ENCODE results near the gene ADAMTS12. TPM values are rescaled to one million over a fixed set of nuclear protein-coding genes. Genes with fewer than 3 reads are reported as not detected.
A peak's percentile ranks its signal among the peaks of the same experiment; 100 is the strongest.

ADAMTS12 gene
- total RNA-seq, 1 donor: 6.9 TPM

GRCh38 chr5:33938881-33939280 lies 47.1 kb upstream of the ADAMTS12 start:
- H2AFZ ChIP-seq (ENCODE audit: low read length): no peak overlapping the region
- H3K27me3 ChIP-seq (ENCODE audit: insufficient read depth, low read length): peaks cover 60% of the 10 kb centered on the region
- no peaks in the 10 kb centered on the region for H3K36me3 ChIP-seq (ENCODE audit: insufficient read depth, low read length)
- no peak overlapping the region for H3K4me3 ChIP-seq (ENCODE audit: insufficient read depth, low read length)
- H3K4me2 ChIP-seq (ENCODE audit: insufficient read depth, low read length): no peak overlapping the region
- H4K20me1 ChIP-seq (ENCODE audit: insufficient read depth, low read length): no peaks in the 10 kb centered on the region
- no peaks in the 10 kb centered on the region for H3K9me3 ChIP-seq (ENCODE audit: low read depth, low read length)
- H3K4me1 ChIP-seq (ENCODE audit: insufficient read depth, low read length): peaks cover 19% of the 10 kb centered on the region
- DNase-seq (ENCODE audit: insufficient read length, low spot score, missing footprints): peak; percentile 69
- no peak overlapping the region for H3K27ac ChIP-seq (ENCODE audit: low read depth, low read length)
- no peaks in the 10 kb centered on the region for H3K79me2 ChIP-seq (ENCODE audit: insufficient read depth, low read length)
- TF ChIP-seq, protein P1, sequence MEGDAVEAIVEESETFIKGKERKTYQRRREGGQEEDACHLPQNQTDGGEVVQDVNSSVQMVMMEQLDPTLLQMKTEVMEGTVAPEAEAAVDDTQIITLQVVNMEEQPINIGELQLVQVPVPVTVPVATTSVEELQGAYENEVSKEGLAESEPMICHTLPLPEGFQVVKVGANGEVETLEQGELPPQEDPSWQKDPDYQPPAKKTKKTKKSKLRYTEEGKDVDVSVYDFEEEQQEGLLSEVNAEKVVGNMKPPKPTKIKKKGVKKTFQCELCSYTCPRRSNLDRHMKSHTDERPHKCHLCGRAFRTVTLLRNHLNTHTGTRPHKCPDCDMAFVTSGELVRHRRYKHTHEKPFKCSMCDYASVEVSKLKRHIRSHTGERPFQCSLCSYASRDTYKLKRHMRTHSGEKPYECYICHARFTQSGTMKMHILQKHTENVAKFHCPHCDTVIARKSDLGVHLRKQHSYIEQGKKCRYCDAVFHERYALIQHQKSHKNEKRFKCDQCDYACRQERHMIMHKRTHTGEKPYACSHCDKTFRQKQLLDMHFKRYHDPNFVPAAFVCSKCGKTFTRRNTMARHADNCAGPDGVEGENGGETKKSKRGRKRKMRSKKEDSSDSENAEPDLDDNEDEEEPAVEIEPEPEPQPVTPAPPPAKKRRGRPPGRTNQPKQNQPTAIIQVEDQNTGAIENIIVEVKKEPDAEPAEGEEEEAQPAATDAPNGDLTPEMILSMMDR (IDR thresholded peaks at IDR 0.05; ENCODE audit: extremely low read depth, low read depth, low read length): no peak

GRCh38 chr5:33938507-33938796 lies 46.7 kb upstream of the ADAMTS12 start:
- Histone ChIP-seq H4K20me1 (ENCODE audit: insufficient read depth, low read length) (no peaks in the 10 kb centered on the region), H3K36me3 (ENCODE audit: insufficient read depth, low read length) (no peaks in the 10 kb centered on the region), H3K27ac (ENCODE audit: low read depth, low read length) (no peak overlapping the region), H3K27me3 (ENCODE audit: insufficient read depth, low read length) (peaks cover 59% of the 10 kb centered on the region), H3K4me3 (ENCODE audit: insufficient read depth, low read length) (no peak overlapping the region), H3K4me2 (ENCODE audit: insufficient read depth, low read length) (no peak overlapping the region), H3K79me2 (ENCODE audit: insufficient read depth, low read length) (no peaks in the 10 kb centered on the region), H3K9me3 (ENCODE audit: low read depth, low read length) (no peaks in the 10 kb centered on the region), H3K4me1 (ENCODE audit: insufficient read depth, low read length) (peaks cover 19% of the 10 kb centered on the region), H2AFZ (ENCODE audit: low read length) (no peak overlapping the region)
- DNase-seq (ENCODE audit: insufficient read length, low spot score, missing footprints): no peak
- TF ChIP-seq, protein P1 (IDR thresholded peaks at IDR 0.05; ENCODE audit: extremely low read depth, low read depth, low read length): no peak

- peaks cover 19% of the 10 kb centered on the region for H3K4me1 ChIP-seq (ENCODE audit: insufficient read depth, low read length)
- no peak overlapping the region for H3K27ac ChIP-seq (ENCODE audit: low read depth, low read length)
- no peaks in the 10 kb centered on the region for H3K79me2 ChIP-seq (ENCODE audit: insufficient read depth, low read length)
- peak; percentile 48 for DNase-seq (ENCODE audit: insufficient read length, low spot score, missing footprints)
- no peak overlapping the region for H3K4me2 ChIP-seq (ENCODE audit: insufficient read depth, low read length)
- no peak overlapping the region for H3K4me3 ChIP-seq (ENCODE audit: insufficient read depth, low read length)
- H3K27me3 ChIP-seq (ENCODE audit: insufficient read depth, low read length): peaks cover 57% of the 10 kb centered on the region
- H2AFZ ChIP-seq (ENCODE audit: low read length): no peak overlapping the region
- TF ChIP-seq, protein P1 (IDR thresholded peaks at IDR 0.05; ENCODE audit: extremely low read depth, low read depth, low read length): no peak
- no peaks in the 10 kb centered on the region for H4K20me1 ChIP-seq (ENCODE audit: insufficient read depth, low read length)
- no peaks in the 10 kb centered on the region for H3K36me3 ChIP-seq (ENCODE audit: insufficient read depth, low read length)
- H3K9me3 ChIP-seq (ENCODE audit: low read depth, low read length): no peaks in the 10 kb centered on the region
Measured at GRCh38 chr5:33937707-33938506, 46.1 kb upstream of the ADAMTS12 start.

GRCh38 chr5:33937017-33937706 lies 45.4 kb upstream of the ADAMTS12 start:
- Histone ChIP-seq H3K27ac (ENCODE audit: low read depth, low read length) (no peak overlapping the region), H3K9me3 (ENCODE audit: low read depth, low read length) (no peaks in the 10 kb centered on the region), H3K36me3 (ENCODE audit: insufficient read depth, low read length) (no peaks in the 10 kb centered on the region), H2AFZ (ENCODE audit: low read length) (no peak overlapping the region), H4K20me1 (ENCODE audit: insufficient read depth, low read length) (no peaks in the 10 kb centered on the region), H3K27me3 (ENCODE audit: insufficient read depth, low read length) (peaks cover 53% of the 10 kb centered on the region), H3K4me2 (ENCODE audit: insufficient read depth, low read length) (peak overlapping the region; percentile 93), H3K4me3 (ENCODE audit: insufficient read depth, low read length) (peak overlapping the region; percentile 71), H3K79me2 (ENCODE audit: insufficient read depth, low read length) (no peaks in the 10 kb centered on the region), H3K4me1 (ENCODE audit: insufficient read depth, low read length) (peaks cover 19% of the 10 kb centered on the region)
- TF ChIP-seq, protein P1 (IDR thresholded peaks at IDR 0.05; ENCODE audit: extremely low read depth, low read depth, low read length): no peak
- DNase-seq (ENCODE audit: insufficient read length, low spot score, missing footprints): peak; percentile 50
